Activated T-cell treated with anti-CD3 and anti-CD28 coated beads, Interleukin-2, amount 50 U/mL, for 24 hours (primary cell): Measurements from ENCODE around the gene CARD6.
A peak's percentile ranks its signal among the peaks of the same experiment; 100 is the strongest.
"Not testable (repeated sequence)": the region's sequence is repeated elsewhere in the genome, so short reads cannot be mapped to it uniquely, and the experiment has no call there.

ENCODE experiments used
- DNase-seq: peaks from one replicate; pipeline ENCODE4 v3.0.0-alpha.2; 2020
- H3K27ac Mint-ChIP-seq: 2 replicates; pipeline ENCODE4 v1.8.0; 2020; ENCODE audit warnings: mild to moderate bottlenecking, mixed read lengths
- H3K27me3 Mint-ChIP-seq: 2 replicates; pipeline ENCODE4 v1.8.0; 2020; ENCODE audit warnings: mixed read lengths
- H3K36me3 Mint-ChIP-seq: 2 replicates; pipeline ENCODE4 v1.8.0; 2020; ENCODE audit warnings: low read depth, mixed read lengths
- H3K4me1 Mint-ChIP-seq: 2 replicates; pipeline ENCODE4 v1.8.0; 2020; ENCODE audit warnings: low read depth, mixed read lengths
- H3K4me3 Mint-ChIP-seq: 2 replicates; pipeline ENCODE4 v1.8.0; 2020; ENCODE audit warnings: mild to moderate bottlenecking, moderate library complexity, mixed read lengths
- H3K9me3 Mint-ChIP-seq: 2 replicates; pipeline ENCODE4 v1.8.0; 2020; ENCODE audit warnings: mixed read lengths

CARD6 gene

GRCh38 chr5:40877371-40877988, 36.3 kb downstream of the CARD6 start:
- Mint-ChIP-seq H3K4me1 (peaks cover 7% of the 10 kb centered on the region), H3K27ac (no peak overlapping the region), H3K36me3 (no peaks in the 10 kb centered on the region), H3K4me3 (no peak overlapping the region), H3K27me3 (peaks cover 3% of the 10 kb centered on the region), H3K9me3 (peaks cover 10% of the 10 kb centered on the region)
- peak; percentile 34 for DNase-seq

- H3K4me1 Mint-ChIP-seq, result peaks cover 7% of the 10 kb centered on the region
- H3K4me3 Mint-ChIP-seq, result no peak overlapping the region
- H3K27me3 Mint-ChIP-seq, result peaks cover 3% of the 10 kb centered on the region
- no peaks in the 10 kb centered on the region for H3K36me3 Mint-ChIP-seq
- peaks cover 11% of the 10 kb centered on the region for H3K9me3 Mint-ChIP-seq
- no peak overlapping the region for H3K27ac Mint-ChIP-seq
- no peak for DNase-seq
Observed at GRCh38 chr5:40879163-40879942, 38.2 kb downstream of the CARD6 start.

GRCh38 chr5:40882291-40882690, 41.1 kb downstream of the CARD6 start:
- H3K4me1 Mint-ChIP-seq, result peaks cover 7% of the 10 kb centered on the region
- peaks cover 6% of the 10 kb centered on the region for H3K9me3 Mint-ChIP-seq
- DNase-seq, result no peak
- H3K27me3 Mint-ChIP-seq, result peaks cover 5% of the 10 kb centered on the region
- no peak overlapping the region for H3K27ac Mint-ChIP-seq
- H3K36me3 Mint-ChIP-seq, result no peaks in the 10 kb centered on the region
- no peak overlapping the region for H3K4me3 Mint-ChIP-seq

- DNase-seq, H3K36me3 Mint-ChIP-seq, H3K27me3 Mint-ChIP-seq, H3K27ac Mint-ChIP-seq, H3K9me3 Mint-ChIP-seq, H3K4me1 Mint-ChIP-seq, H3K4me3 Mint-ChIP-seq: not testable (repeated sequence)
Observed at GRCh38 chr5:40883051-40883450, 41.9 kb downstream of the CARD6 start.

GRCh38 chr5:40895440-40896425, 54.6 kb downstream of the CARD6 start:
- not testable (repeated sequence) for DNase-seq, H3K27me3 Mint-ChIP-seq, H3K4me3 Mint-ChIP-seq, H3K27ac Mint-ChIP-seq, H3K36me3 Mint-ChIP-seq, H3K4me1 Mint-ChIP-seq, H3K9me3 Mint-ChIP-seq

GRCh38 chr5:40904205-40904993, 63.2 kb downstream of the CARD6 start:
- H3K36me3 Mint-ChIP-seq, result no peaks in the 10 kb centered on the region
- H3K27me3 Mint-ChIP-seq, result peaks cover 14% of the 10 kb centered on the region
- H3K27ac Mint-ChIP-seq, result no peak overlapping the region
- no peak for DNase-seq
- H3K4me1 Mint-ChIP-seq, result no peaks in the 10 kb centered on the region
- no peaks in the 10 kb centered on the region for H3K9me3 Mint-ChIP-seq
- no peak overlapping the region for H3K4me3 Mint-ChIP-seq

GRCh38 chr5:40904994-40905306, 63.8 kb downstream of the CARD6 start:
- H3K27ac Mint-ChIP-seq, result no peak overlapping the region
- no peaks in the 10 kb centered on the region for H3K9me3 Mint-ChIP-seq
- H3K27me3 Mint-ChIP-seq, result peaks cover 14% of the 10 kb centered on the region
- DNase-seq, result no peak
- H3K4me3 Mint-ChIP-seq, result no peak overlapping the region
- no peaks in the 10 kb centered on the region for H3K36me3 Mint-ChIP-seq
- H3K4me1 Mint-ChIP-seq, result no peaks in the 10 kb centered on the region

- Mint-ChIP-seq H3K4me1 (no peaks in the 10 kb centered on the region), H3K9me3 (no peaks in the 10 kb centered on the region), H3K27me3 (peaks cover 18% of the 10 kb centered on the region), H3K36me3 (no peaks in the 10 kb centered on the region), H3K27ac (no peak overlapping the region), H3K4me3 (no peak overlapping the region)
- DNase-seq, result no peak
Observed at GRCh38 chr5:40906351-40906751, 65.2 kb downstream of the CARD6 start.

GRCh38 chr5:40909264-40909663, 68.1 kb downstream of the CARD6 start, which contains the start of gene C7:
Gene C7, plus strand, starts transcription at chr5:40909497. Its CDS starts 114 bp downstream, at chr5:40909611.
- no peak within 1 kb of the TSS for H3K4me3 Mint-ChIP-seq
- H3K36me3 Mint-ChIP-seq, result no peaks in the 10 kb centered on the region
- no peak for DNase-seq
- H3K4me1 Mint-ChIP-seq, result no peaks in the 10 kb centered on the region
- H3K27me3 Mint-ChIP-seq, result peaks cover 26% of the 10 kb centered on the region
- H3K27ac Mint-ChIP-seq, result no peak within 1 kb of the TSS
- no peaks in the 10 kb centered on the region for H3K9me3 Mint-ChIP-seq

GRCh38 chr5:40909723-40910122, 68.6 kb downstream of the CARD6 start:
- H3K4me1 Mint-ChIP-seq, result no peaks in the 10 kb centered on the region
- no peak overlapping the region for H3K4me3 Mint-ChIP-seq
- DNase-seq, result no peak
- no peaks in the 10 kb centered on the region for H3K9me3 Mint-ChIP-seq
- no peaks in the 10 kb centered on the region for H3K36me3 Mint-ChIP-seq
- H3K27me3 Mint-ChIP-seq, result peaks cover 31% of the 10 kb centered on the region
- H3K27ac Mint-ChIP-seq, result no peak overlapping the region
